ENCODE results near the gene SHISA5. TPM values are rescaled to one million over a fixed set of nuclear protein-coding genes. Genes with fewer than 3 reads are reported as not detected.

SHISA5 gene
- total RNA-seq, 4 donors from 2014 or later = 101 to 158 (median 148) TPM

- DNase-seq (ENCODE audit: extremely low spot score) = no peak
- Histone ChIP-seq H3K4me1 (peaks cover 86 to 89% (median 88%) of the 10 kb centered on the region in 4 donors), H3K4me3 (no peak overlapping the region), H3K27me3 (no peaks in the 10 kb centered on the region), H3K27ac (replicated peaks in 1 of 4) (peak overlapping the region; percentile 96 to 100 (median 98)), H3K9me3 (no peaks in the 10 kb centered on the region), H3K36me3 (peaks cover 14 to 43% (median 37%) of the 10 kb centered on the region in 4 donors)
- TF ChIP-seq CTCF (IDR thresholded peaks at IDR 0.05) = no peak
- no peak for TF ChIP-seq POLR2A (IDR thresholded peaks at IDR 0.05; ENCODE audit: low read depth)
- TF ChIP-seq POLR2AphosphoS5 (IDR thresholded peaks at IDR 0.05) = no peak
- TF ChIP-seq EP300 (IDR thresholded peaks at IDR 0.05) = no peak
- WGBS = 85% methylated on average over 20 of the region's 29 CpGs
- intact Hi-C loops (cut with DNase I) = no loop called here
Measured at GRCh38 chr3:48469046-48469915, 34.7 kb downstream of the SHISA5 start.

DNA sequence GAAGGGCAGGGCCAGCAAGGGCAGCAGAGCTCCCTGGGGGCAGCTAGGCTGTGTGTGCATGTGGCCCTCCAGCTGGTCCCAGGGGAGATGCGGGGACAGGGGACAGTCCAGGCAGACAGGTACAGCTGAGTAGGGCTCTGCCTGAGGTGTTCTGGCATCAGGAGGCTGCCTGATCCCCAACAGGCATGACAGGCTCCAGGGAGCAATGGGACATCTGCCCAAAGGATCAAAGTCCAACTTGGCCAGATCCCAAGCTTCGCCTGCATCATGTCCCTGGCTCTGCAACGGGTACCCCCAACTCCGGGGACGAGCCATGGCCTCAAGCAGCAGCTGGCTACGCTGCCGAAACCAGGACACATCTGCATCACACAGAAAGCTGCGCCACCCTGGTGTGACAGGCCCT, 35.6 kb downstream of the SHISA5 start:
- no peak for DNase-seq (ENCODE audit: extremely low spot score)
- WGBS = 86% methylated on average over 4 of the region's 8 CpGs
- Histone ChIP-seq H3K36me3 (peaks cover 14 to 48% (median 41%) of the 10 kb centered on the region in 4 donors), H3K27me3 (no peaks in the 10 kb centered on the region), H3K4me3 (peak overlapping the region in 1 of 4 donors; percentile 26), H3K9me3 (no peaks in the 10 kb centered on the region), H3K4me1 (peaks cover 82 to 87% (median 83%) of the 10 kb centered on the region in 4 donors), H3K27ac (replicated peaks in 1 of 4) (peak overlapping the region; percentile 96 to 100 (median 98))
- intact Hi-C loops (cut with DNase I) = no loop called here
- no peak for TF ChIP-seq POLR2A (IDR thresholded peaks at IDR 0.05; ENCODE audit: low read depth)
- TF ChIP-seq CTCF (IDR thresholded peaks at IDR 0.05) = no peak
- TF ChIP-seq POLR2AphosphoS5 (IDR thresholded peaks at IDR 0.05) = no peak
- TF ChIP-seq EP300 (IDR thresholded peaks at IDR 0.05) = no peak

DNA sequence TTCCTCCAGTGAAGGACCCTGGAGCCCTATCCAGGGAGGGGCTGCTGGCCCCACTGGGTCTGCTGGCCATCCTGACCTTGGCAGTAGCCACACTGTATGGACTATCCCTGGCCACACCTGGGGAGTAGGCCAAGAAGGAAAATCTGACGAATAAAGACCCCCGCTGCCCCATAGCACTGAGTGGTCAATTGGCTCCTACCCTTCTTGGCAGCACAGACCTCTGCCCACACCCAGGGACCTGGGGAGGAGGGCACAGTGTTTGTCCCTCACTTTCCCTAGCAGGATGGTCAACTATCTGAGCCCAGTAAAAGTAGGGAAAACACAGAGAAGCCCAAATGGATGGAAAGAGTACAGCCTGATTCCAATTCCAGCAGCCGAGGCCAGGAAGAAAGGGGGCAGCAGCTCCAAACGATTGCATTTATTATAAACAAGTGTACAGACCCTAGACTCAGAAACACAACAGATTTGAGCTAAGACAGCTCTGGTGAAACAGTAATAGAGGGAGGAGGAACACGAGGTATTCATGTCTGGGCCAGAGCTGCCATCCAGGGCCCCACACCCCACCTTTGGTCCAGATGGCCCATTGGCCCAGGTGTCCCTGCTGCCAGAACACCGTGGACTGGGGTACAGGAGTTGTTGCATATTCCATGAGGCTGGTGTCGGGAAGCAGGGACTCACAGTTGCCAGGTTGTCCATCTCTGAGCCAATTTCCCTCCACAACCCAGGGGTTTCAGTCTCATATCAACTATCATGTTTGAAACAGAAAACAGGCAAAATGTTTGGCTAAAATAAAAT, 36.3 kb downstream of the SHISA5 start:
- peaks cover 78 to 83% (median 79%) of the 10 kb centered on the region in 4 donors for H3K4me1 ChIP-seq
- no peaks in the 10 kb centered on the region for H3K27me3 ChIP-seq
- no peak for DNase-seq (ENCODE audit: extremely low spot score)
- 77% methylated on average over 7 of the region's 7 CpGs for WGBS
- no peaks in the 10 kb centered on the region for H3K9me3 ChIP-seq
- peak overlapping the region; percentile 96 to 100 (median 98) for H3K27ac ChIP-seq (replicated peaks in 1 of 4)
- TF ChIP-seq POLR2A (IDR thresholded peaks at IDR 0.05; ENCODE audit: low read depth) = no peak
- TF ChIP-seq CTCF (IDR thresholded peaks at IDR 0.05) = no peak
- TF ChIP-seq POLR2AphosphoS5 (IDR thresholded peaks at IDR 0.05) = no peak
- no peak for TF ChIP-seq EP300 (IDR thresholded peaks at IDR 0.05)
- intact Hi-C loops (cut with DNase I) = no loop called here
- peak overlapping the region; percentile 56 to 71 (median 58) for H3K4me3 ChIP-seq
- H3K36me3 ChIP-seq = peaks cover 14 to 50% (median 44%) of the 10 kb centered on the region in 4 donors

GRCh38 chr3:48467110-48467454, 36.9 kb downstream of the SHISA5 start:
- H3K4me3 ChIP-seq = peak overlapping the region; percentile 56 to 71 (median 58)
- no peak for DNase-seq (ENCODE audit: extremely low spot score)
- H3K36me3 ChIP-seq = peaks cover 14 to 50% (median 45%) of the 10 kb centered on the region in 4 donors
- no peak for TF ChIP-seq EP300 (IDR thresholded peaks at IDR 0.05)
- TF ChIP-seq POLR2AphosphoS5 (IDR thresholded peaks at IDR 0.05) = no peak
- TF ChIP-seq CTCF (IDR thresholded peaks at IDR 0.05) = no peak
- no peak for TF ChIP-seq POLR2A (IDR thresholded peaks at IDR 0.05; ENCODE audit: low read depth)
- H3K27ac ChIP-seq (replicated peaks in 1 of 4) = peak overlapping the region; percentile 96 to 100 (median 98)
- intact Hi-C loops (cut with DNase I) = no loop called here
- H3K4me1 ChIP-seq = peaks cover 74 to 78% (median 76%) of the 10 kb centered on the region in 4 donors
- H3K9me3 ChIP-seq = no peaks in the 10 kb centered on the region
- 54% methylated on average over 3 of the region's 9 CpGs for whole genome bisulfite sequencing
- H3K27me3 ChIP-seq = no peaks in the 10 kb centered on the region

All from esophagus muscularis mucosa (tissue), 4 donors.